Prostate gland (tissue), 2 donors: ENCODE data around the gene EMC9. TPM values are rescaled to one million over a fixed set of nuclear protein-coding genes. Genes with fewer than 3 reads are reported as not detected.
A peak's percentile ranks its signal among the peaks of the same experiment; 100 is the strongest.

ENCODE experiments used
- DNase-seq: peaks from one replicate; pipeline ENCODE4 v3.0.0-alpha.2; 2019; ENCODE audit warnings: low spot score
- H3K27ac ChIP-seq, 2 donors: fragments of 200-600 bp; sonication (generic); 2 replicates each; pipeline ENCODE4 v1.5.1; 2017 to 2019
- H3K27me3 ChIP-seq: fragments of 200-600 bp; sonication (generic); replicated peaks from 2 replicates; pipeline ENCODE4 v1.5.1; 2019; ENCODE audit not compliant: insufficient read depth
- H3K36me3 ChIP-seq, 2 donors: fragments of 200-600 bp; sonication (generic); 1 replicate in 1 of 2; 2 replicates in 1 of 2; pipeline versions ENCODE4 v1.5.1 to v1.8.1; 2017 to 2019
- H3K4me1 ChIP-seq: fragments of 200-600 bp; sonication (generic); replicated peaks from 2 replicates; pipeline ENCODE4 v1.5.1; 2019
- H3K4me3 ChIP-seq, 2 donors: fragments of 200-600 bp; sonication (generic); 2 replicates each; pipeline ENCODE4 v1.5.1; 2017 to 2019
- H3K9me3 ChIP-seq: fragments of 200-600 bp; sonication (generic); 2 replicates; pipeline ENCODE4 v1.5.1; 2017
- POLR2A ChIP-seq: fragments of 450-650 bp; IDR thresholded peaks from one replicate; pipeline ENCODE4 v1.6.1; 2016; ENCODE audit warnings: antibody characterized with exemption, mild to moderate bottlenecking
- POLR2AphosphoS5 ChIP-seq: sonication (generic); formaldehyde crosslinking; IDR thresholded peaks from one replicate; pipeline ENCODE4 v1.6.1; 2017; ENCODE audit warnings: antibody characterized with exemption
- WGBS: methylation state at CpG from one replicate; pipeline ENCODE4 v1.1.5; 2018; 5-methylcytosine and 5-hydroxymethylcytosine counted together
- intact Hi-C: fragments of 100-400 bp; cut with DNase I; formaldehyde crosslinking; loops from one replicate; pipeline ENCODE4 v1.14.2; 2022
- total RNA-seq, 2 donors: library from RNA; depleted of rRNA; stranded (reverse); fragments of >200 nt; gene quantifications; one replicate each; pipeline ENCODE4 v1.1.0, GENCODE V29; 2016
- TF ChIP-seq, protein P1 (sequence below), 4 experiments: fragments of 200-600 bp in 2 of 4; fragments of 450-650 bp in 2 of 4; sonication (generic) in 2 of 4; IDR thresholded peaks; 1 replicate in 3 of 4; 2 replicates in 1 of 4; pipeline ENCODE4 v1.5.1; 2016 to 2019; ENCODE audit warnings: antibody characterized with exemption in 4 of 4, mild to moderate bottlenecking in 2 of 4, moderate library complexity in 2 of 4

Gene EMC9
- total RNA-seq, 2 donors from 2014 or later = 13.1 to 13.6 TPM

DNA sequence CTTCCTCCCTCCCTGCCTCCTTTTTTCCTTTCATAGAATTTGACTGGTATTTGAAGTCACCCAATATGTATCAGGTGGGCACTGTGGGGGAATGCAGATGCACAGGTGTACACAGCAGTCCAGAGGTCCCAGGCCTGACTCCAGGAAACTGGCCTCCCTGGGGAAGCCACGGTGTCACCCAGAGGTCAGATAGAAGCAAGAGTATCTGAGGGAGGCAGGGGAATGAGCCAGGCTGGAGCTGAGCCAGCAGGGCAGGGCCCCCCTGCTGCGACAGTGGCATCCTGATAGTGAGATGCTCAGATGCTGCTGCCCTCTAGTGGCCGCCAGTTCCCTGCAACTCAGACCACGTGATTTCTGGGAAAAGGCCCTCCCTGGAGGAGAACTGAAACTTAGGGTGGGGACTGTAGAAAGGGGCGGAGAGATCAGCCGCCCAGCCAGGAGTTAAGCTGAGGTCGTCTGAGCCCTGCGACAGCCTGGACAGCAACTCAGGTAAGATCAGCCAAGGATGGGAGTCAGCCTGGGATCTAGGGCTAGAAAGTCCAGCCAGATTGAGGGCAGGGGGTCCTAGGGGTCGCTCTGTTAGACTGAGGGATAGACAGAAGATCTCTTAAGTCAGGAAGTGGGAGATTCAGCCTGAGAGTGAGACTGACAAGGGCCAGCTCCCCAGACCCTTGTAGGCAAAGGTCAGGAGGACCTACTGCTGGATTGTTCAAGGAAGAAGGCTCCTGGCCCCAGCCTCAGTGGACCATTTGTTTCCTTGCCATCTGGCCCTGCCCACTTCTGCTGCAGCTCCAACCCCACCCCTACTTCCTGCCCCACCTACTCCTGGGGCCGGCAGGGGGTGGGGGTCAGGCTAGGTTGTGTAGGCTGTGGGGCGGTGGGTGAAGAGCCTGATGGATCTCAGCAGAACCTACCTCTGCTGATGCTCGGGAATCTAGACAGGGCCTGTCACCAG lies 19.7 kb upstream of the EMC9 start, which contains the start of gene IRF9:
IRF9 (plus strand) TSS at position 416 of the 955 bp plus-strand sequence. CDS start 880 bp downstream, outside the sequence.
- intact Hi-C loops = loop anchor here (5.0 kb wide), 1 partner anchor 149 kb away; no protein-coding TSS in a partner anchor
- H3K9me3 ChIP-seq = no peaks in the 10 kb centered on the region
- no peaks in the 10 kb centered on the region for H3K27me3 ChIP-seq
- TF ChIP-seq POLR2A (peak; percentile 68), POLR2AphosphoS5 (peak; percentile 99)
- TF ChIP-seq, protein P1, sequence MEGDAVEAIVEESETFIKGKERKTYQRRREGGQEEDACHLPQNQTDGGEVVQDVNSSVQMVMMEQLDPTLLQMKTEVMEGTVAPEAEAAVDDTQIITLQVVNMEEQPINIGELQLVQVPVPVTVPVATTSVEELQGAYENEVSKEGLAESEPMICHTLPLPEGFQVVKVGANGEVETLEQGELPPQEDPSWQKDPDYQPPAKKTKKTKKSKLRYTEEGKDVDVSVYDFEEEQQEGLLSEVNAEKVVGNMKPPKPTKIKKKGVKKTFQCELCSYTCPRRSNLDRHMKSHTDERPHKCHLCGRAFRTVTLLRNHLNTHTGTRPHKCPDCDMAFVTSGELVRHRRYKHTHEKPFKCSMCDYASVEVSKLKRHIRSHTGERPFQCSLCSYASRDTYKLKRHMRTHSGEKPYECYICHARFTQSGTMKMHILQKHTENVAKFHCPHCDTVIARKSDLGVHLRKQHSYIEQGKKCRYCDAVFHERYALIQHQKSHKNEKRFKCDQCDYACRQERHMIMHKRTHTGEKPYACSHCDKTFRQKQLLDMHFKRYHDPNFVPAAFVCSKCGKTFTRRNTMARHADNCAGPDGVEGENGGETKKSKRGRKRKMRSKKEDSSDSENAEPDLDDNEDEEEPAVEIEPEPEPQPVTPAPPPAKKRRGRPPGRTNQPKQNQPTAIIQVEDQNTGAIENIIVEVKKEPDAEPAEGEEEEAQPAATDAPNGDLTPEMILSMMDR (IDR thresholded peaks at IDR 0.05) = peak; percentile 95 to 99 (median 98)
- peak; percentile 95 for DNase-seq
- H3K27ac ChIP-seq = peak within 1 kb of the TSS; percentile 92 to 96
- 0% methylated on average over 12 of the region's 12 CpGs for WGBS
- H3K4me3 ChIP-seq = peak within 1 kb of the TSS; percentile 42 to 52
- H3K4me1 ChIP-seq = peaks cover 11% of the 10 kb centered on the region
- H3K36me3 ChIP-seq = peaks cover 15 to 19% of the 10 kb centered on the region in 2 donors

DNA sequence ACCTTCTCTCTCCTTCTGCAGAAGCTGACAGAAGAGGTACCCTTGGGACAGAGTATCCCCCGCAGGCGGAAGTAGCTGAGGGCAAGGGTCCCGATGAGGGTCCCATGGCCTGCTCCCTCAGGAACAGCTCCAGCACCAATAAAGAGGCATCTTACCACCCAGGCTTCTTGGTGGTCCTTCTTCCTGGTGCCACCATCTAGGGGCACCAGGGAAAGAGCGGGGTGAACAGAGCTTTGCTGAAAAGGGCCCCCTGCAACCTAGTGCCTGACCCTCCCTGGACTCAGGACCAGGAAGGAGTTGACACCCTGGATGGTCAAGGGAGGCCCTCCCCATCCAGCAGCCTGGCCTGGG lies 19.1 kb upstream of the EMC9 start:
- no peak for DNase-seq
- no peak for TF ChIP-seq POLR2AphosphoS5
- TF ChIP-seq, protein P1 (IDR thresholded peaks at IDR 0.05) = no peak
- no peak for TF ChIP-seq POLR2A
- intact Hi-C loops = loop anchor here (5.0 kb wide), 1 partner anchor 148 kb away; no protein-coding TSS in a partner anchor
- Histone ChIP-seq H3K4me3 (no peak overlapping the region), H3K4me1 (peaks cover 11% of the 10 kb centered on the region), H3K9me3 (no peaks in the 10 kb centered on the region), H3K36me3 (peaks cover 11 to 22% of the 10 kb centered on the region in 2 donors), H3K27me3 (no peaks in the 10 kb centered on the region), H3K27ac (peak overlapping the region; percentile 92 to 96)
- 84% methylated on average over 4 of the region's 4 CpGs for WGBS

DNA sequence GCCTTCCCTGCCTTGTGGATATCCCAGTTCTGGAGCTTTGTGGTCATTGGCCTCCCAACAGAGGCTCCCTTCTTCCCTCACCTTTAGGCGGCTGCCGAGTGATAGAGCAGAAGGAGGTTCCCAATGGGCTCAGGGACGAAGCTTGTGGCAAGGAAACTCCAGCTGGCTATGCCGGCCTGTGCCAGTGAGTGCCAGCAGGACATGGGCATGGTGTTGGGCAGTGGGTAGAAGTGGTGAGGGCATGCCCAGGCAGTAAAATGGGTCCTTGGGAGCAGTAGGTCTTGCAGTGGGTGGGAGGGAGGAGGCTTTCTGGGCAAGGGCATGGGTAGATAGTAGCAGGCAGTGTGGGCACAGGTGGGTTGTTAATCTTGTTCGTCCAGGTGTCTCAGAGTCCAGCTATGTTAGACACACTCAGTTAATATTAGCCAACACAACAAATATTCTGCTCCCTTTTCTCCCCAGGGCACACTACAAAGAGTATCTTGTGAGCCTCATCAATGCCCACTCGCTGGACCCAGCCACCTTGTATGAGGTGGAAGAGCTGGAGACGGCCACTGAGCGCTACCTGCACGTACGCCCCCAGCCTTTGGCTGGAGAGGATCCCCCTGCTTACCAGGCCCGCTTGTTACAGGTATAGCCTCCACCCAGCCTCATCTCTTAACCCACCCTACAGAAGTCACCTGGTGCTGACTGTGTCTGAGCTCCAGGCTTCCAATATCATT lies 18.5 kb upstream of the EMC9 start:
- WGBS = 77% methylated on average over 11 of the region's 11 CpGs
- Histone ChIP-seq H3K27me3 (no peaks in the 10 kb centered on the region), H3K36me3 (peaks cover 5 to 22% of the 10 kb centered on the region in 2 donors), H3K27ac (peak overlapping the region; percentile 92 to 96), H3K4me3 (no peak overlapping the region), H3K4me1 (peaks cover 11% of the 10 kb centered on the region), H3K9me3 (no peaks in the 10 kb centered on the region)
- DNase-seq = no peak
- no peak for TF ChIP-seq POLR2AphosphoS5
- TF ChIP-seq, protein P1 (IDR thresholded peaks at IDR 0.05) = no peak
- intact Hi-C loops = loop anchor here (5.0 kb wide), 1 partner anchor 148 kb away; no protein-coding TSS in a partner anchor

DNA sequence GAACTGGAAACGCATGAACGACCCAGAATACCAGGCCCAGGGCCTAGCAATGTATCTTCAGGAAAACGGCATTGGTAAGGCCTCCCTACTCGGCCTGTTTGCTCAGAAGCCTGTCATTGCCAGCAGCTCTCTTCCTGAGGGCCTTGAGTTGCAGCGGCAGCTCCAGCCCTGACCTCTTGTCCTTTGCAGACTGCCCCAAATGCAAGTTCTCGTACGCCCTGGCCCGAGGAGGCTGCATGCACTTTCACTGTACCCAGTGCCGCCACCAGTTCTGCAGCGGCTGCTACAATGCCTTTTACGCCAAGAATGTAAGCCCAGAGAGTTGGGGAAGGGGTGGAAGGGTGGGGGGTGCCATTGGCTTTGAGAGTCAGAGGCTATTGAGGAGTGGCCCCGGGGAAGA lies 15.9 kb upstream of the EMC9 start:
- Histone ChIP-seq H3K4me3 (no peak overlapping the region), H3K9me3 (no peaks in the 10 kb centered on the region), H3K27me3 (no peaks in the 10 kb centered on the region), H3K4me1 (peaks cover 3% of the 10 kb centered on the region), H3K27ac (no peak overlapping the region), H3K36me3 (peaks cover 4 to 17% of the 10 kb centered on the region in 2 donors)
- no peak for DNase-seq
- no peak for TF ChIP-seq POLR2AphosphoS5
- no peak for TF ChIP-seq POLR2A
- TF ChIP-seq, protein P1 (IDR thresholded peaks at IDR 0.05) = no peak
- WGBS = 90% methylated on average over 12 of the region's 12 CpGs
- intact Hi-C loops = no loop called here
